K562 (cell line): Measurements from ENCODE around the gene PPIA. TPM values are rescaled to one million over a fixed set of nuclear protein-coding genes. Genes with fewer than 3 reads are reported as not detected.

Source experiments
- BDP1 ChIP-seq: IDR thresholded peaks from 3 replicates; pipeline ENCODE4 v1.6.1; 2011; ENCODE audit not compliant: insufficient read length, insufficient read depth
- FOXJ2 ChIP-seq: fragments of 200-800 bp; sonication (Bioruptor generic); IDR thresholded peaks from 2 replicates; pipeline ENCODE4 v1.6.1; 2016; ENCODE audit warnings: missing genetic modification characterization, missing compliant biosample characterization
- HDAC8 ChIP-seq: fragments of 450-650 bp; IDR thresholded peaks from 2 replicates; pipeline ENCODE4 v1.6.1; 2016; ENCODE audit warnings: mild to moderate bottlenecking, missing genetic modification characterization, moderate library complexity, missing compliant biosample characterization
- HMG20A ChIP-seq: fragments of 450-650 bp; formaldehyde crosslinking; conservative IDR thresholded peaks from 2 replicates; pipeline ENCODE4 v1.4.0; 2020; ENCODE audit warnings: mild to moderate bottlenecking, mixed read lengths
- KLF16 ChIP-seq: IDR thresholded peaks from 2 replicates; pipeline ENCODE4 v1.6.1; 2016; ENCODE audit warnings: antibody characterized with exemption
- STAT5B ChIP-seq: fragments of 250-450 bp; sonication (Bioruptor Pico); IDR thresholded peaks from 2 replicates; pipeline ENCODE4 v1.8.0; 2021; ENCODE audit warnings: mild to moderate bottlenecking, inconsistent platforms
- polyA plus RNA-seq, 8 experiments: library from polyadenylated mRNA; depleted of rRNA in 4 of 8; stranded (reverse) in 5 of 8; unstranded in 3 of 8; fragments of >200 nt; fragmentation: Nextera tagmentation in 2 of 8; fragmentation: Illumina TruSeq in 1 of 8; extraction: Ambion mirVana in 2 of 8; extraction: Trizol in 1 of 8; gene quantifications; 2 replicates each; pipeline versions ENCODE4 v1.2.1 to v1.2.3, GENCODE V29; 2011 to 2014; ENCODE audit warnings: inconsistent platforms in 1 of 8, missing spikeins in 1 of 8
- total RNA-seq, 7 experiments: library from RNA; depleted of rRNA in 6 of 7; stranded (reverse); fragments of >200 nt in 6 of 7; fragmentation: Illumina TruSeq in 2 of 7; extraction: Trizol in 2 of 7; gene quantifications; 2 replicates each; pipeline versions ENCODE4 v1.2.1 to v1.2.3, GENCODE V29; 2011 to 2021; ENCODE audit warnings: low replicate concordance in 1 of 7
- TF ChIP-seq, protein P1 (sequence below): fragments of 250-450 bp; sonication (Bioruptor Pico); IDR thresholded peaks from 2 replicates; pipeline ENCODE4 v1.4.0; 2020; ENCODE audit warnings: mild to moderate bottlenecking, moderate library complexity
- TF ChIP-seq, protein P2 (sequence below): fragments of 450-650 bp; IDR thresholded peaks from 2 replicates; pipeline ENCODE4 v1.6.1; 2016; ENCODE audit warnings: low read depth, mild to moderate bottlenecking, moderate library complexity

PPIA gene
- total and polyA plus RNA-seq, 9 of the 15 experiments (the other 6 are each of a cell fraction or from before 2014, with no cell fraction given) = 2,583 to 7,504 (median 3,973) TPM

DNA sequence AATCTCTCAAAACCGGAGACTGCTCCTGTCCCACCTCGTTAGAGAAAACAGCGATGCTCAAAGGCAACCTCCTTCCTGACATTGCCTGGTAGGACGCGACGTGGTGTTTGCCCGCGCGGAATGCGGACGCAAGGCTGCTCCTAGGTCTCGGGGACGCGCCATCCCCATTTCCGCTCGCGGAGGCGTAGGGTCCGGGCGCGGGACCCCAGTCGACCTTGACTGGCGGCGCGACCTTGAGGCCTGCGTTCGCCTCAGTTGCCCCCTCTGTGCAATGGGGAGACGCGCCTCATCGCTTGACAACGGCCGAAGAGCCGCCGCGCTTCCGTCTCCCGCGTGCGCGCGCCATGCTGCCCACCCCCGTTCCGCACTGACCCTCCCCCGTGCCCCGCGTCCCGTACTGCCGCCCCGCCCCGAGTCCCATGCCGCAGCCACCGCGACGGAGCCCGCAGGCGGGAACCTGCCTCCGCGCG, 412 bp upstream of the PPIA start (continued):
- TF ChIP-seq, protein P1, sequence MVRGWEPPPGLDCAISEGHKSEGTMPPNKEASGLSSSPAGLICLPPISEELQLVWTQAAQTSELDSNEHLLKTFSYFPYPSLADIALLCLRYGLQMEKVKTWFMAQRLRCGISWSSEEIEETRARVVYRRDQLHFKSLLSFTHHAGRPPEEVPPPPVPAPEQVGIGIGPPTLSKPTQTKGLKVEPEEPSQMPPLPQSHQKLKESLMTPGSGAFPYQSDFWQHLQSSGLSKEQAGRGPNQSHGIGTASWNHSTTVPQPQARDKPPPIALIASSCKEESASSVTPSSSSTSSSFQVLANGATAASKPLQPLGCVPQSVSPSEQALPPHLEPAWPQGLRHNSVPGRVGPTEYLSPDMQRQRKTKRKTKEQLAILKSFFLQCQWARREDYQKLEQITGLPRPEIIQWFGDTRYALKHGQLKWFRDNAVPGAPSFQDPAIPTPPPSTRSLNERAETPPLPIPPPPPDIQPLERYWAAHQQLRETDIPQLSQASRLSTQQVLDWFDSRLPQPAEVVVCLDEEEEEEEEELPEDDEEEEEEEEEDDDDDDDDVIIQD (CRISPR knock-in tag) = no peak
- TF ChIP-seq HDAC8 = no peak
- no peak for TF ChIP-seq STAT5B (CRISPR knock-in tag)
- no peak for TF ChIP-seq KLF16
- TF ChIP-seq, protein P2, sequence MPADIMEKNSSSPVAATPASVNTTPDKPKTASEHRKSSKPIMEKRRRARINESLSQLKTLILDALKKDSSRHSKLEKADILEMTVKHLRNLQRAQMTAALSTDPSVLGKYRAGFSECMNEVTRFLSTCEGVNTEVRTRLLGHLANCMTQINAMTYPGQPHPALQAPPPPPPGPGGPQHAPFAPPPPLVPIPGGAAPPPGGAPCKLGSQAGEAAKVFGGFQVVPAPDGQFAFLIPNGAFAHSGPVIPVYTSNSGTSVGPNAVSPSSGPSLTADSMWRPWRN = no peak
- no peak for TF ChIP-seq BDP1
- TF ChIP-seq FOXJ2 = no peak
- TF ChIP-seq HMG20A (CRISPR knock-in tag) = no peak
